GM21515 (cell line): Measurements from ENCODE around the gene CDX2.

ENCODE experiments used
- ATAC-seq: cut with Tn5 transposase; IDR thresholded peaks from one replicate; pipeline ENCODE4 v1.9.1; 2021; ENCODE audit not compliant: unreplicated experiment

Gene CDX2

DNA sequence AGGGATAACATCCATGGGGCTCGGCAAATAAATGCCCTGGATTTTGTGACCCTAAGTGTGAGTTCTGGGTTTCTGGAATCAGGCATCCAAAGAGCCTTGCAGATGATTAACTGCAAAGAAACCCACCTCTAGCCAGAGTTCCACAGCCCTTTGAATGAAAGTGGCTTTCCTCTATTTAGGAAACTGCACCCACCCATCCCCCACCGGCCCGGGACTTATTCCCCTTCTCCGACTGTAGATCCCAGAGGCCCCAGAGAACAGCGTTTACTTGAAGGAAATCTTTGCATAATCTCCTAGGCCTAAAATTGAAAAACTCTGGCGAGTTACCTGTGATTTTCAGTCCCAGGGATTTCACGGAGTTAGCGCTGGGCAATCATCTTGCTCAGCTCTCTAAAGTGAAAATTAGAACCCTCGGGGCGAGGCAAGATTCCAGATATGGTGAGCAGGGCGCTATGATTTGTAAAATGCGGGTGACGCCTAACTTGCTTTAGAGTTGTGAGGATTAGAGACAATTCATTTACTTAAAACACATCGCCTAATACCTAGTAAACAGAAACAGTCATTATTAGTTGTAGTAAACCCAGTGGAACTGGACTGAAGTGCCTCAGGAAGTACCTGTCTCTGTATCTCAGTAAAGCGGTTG is 10.0 kb upstream of the CDX2 start:
- no peak for ATAC-seq

DNA sequence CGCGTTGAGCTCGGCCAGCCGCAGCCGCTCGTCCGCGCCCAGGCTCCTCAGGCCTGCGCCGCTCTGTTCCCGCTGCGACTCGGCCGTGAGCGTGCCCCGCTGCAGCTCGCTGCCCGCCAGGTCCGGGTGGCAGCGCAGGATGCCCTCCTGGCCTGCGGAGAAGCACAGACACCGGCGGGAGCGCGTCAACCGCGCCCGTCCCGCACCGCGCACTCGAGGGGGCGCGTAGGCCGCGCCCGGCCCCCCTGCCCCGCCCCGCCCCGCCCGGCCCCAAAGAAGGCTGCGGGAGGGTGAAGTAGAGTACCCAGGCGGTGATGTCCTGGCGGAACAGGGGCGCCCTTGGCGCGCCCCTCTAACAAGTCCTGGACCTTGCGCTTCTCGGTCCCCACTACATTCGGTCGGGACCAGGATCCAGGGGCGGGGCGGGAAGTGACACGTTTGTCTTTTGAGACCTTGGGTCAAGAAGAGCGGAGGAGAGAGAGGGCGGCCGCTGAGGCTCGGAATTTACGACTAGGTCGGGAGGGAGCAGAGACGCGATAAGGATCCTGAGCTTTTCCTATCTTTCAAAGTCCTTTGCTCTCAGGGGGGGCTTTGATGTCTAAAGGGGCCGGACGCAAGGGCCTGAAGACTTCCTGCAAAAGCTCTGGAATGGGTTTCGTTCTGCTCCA is 9.3 kb upstream of the CDX2 start:
- ATAC-seq: no peak

DNA sequence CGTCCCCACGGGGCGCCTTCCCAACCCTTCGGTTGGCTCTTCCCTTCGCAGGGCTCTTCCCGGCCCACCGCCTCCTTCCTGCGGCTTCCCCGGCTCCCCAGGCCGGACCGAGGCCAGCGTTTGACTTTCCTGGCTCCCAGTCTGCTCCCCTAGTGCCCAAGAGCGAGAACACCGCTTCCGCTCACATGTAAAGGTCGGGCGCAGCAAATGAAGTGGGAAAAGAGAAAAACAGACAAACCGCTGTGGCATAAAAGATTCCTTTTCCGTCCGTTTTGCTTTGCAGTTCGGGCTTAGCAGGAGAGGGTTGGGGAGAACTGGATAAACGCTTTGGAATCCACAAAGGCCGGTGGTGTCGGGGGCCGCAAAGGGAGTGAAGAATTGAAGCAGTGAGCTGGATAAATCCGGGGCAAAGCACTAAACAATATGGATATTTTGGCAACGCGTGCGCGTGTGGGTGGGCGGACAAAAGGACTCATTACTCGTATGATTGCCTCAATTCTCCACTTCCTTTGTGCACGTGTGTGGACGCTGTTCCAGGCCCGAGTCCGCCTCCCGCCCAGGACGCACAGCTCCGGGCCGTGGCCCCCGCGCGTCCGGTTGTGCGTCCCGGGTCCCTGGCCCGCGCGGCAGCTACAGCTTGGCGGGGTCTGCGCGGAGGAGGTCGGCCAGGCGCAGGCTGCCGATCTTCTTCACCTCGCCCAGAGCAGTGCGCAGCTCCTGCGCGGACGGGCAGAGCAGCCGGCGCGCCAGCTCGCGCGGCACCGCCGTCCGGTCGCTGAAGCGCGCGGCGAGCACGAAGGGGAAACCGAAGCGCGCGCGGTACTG is 8.6 kb upstream of the CDX2 start:
- no peak for ATAC-seq

DNA sequence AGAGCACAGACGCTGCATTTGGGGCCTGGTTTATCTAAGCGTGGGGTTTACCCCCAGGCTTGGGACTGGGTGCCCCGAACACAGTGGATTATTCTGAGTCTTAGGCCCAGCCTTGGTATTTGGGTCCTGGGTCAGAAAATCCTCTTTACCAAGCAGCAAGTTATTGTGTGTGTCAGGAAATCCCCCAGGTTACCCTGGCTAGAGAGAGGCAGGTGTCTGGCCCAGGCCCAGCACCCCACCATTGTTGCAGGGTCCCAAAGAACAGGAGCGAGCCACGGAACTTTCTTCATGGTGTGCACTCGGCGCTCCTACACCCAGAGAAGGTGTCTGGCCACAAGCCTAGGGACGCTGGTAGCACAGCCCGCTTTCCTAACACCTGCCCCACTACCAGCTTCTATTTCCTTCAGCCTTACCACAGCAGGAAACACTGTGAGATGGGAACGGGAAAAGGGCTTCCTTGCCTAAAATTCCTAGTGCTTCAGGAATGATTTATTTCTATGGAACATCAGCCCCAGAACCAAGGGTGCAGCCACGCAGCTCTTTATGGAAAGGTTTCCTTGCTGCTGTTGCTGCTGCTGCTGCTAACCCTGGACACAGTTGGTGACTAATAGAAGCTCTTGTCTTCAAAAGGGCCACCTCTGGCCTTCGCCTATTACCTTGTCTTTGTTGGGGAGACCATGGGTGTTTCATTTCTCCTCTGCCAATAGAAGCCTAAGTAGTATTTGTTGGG is 7.4 kb upstream of the CDX2 start:
- no peak for ATAC-seq

DNA sequence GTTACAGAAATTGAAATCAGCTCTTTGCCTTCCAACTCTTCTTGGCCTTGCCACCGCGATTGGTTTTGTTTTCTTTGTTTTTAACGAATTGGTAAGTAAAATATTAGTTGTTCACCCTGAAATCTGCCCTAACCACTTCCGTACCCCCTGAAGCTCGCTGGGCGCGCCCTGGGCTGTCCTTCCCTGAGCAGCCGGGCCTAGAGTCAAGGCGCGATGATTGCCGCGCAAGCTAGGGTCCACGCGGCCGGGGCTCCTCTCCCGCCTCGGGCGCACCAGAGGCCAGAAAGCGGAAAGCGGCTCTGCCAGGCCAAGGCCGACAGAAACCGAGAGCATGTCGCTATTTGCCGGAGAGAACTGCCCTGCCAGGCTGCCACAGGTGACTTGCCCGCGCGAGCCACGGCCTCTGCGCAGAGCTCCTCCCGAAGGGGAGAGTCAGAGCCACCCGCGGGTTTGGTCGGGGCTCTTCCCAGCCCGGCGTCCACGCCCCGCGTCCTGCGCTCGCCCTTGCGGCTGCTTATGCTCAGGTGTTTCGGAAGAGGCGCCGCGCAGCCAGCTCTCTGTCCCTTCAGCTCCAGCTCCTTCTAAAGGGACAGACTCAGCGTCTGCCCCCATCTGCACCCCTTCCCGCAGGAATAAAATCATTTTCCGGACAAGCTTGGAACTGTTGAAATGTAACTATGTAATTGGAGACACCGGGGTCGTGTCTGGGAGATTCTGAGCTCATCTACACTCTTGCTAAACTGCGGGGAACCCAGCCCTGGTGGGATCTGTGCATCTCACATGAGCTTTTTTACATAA is 6.6 kb upstream of the CDX2 start:
- no peak for ATAC-seq

DNA sequence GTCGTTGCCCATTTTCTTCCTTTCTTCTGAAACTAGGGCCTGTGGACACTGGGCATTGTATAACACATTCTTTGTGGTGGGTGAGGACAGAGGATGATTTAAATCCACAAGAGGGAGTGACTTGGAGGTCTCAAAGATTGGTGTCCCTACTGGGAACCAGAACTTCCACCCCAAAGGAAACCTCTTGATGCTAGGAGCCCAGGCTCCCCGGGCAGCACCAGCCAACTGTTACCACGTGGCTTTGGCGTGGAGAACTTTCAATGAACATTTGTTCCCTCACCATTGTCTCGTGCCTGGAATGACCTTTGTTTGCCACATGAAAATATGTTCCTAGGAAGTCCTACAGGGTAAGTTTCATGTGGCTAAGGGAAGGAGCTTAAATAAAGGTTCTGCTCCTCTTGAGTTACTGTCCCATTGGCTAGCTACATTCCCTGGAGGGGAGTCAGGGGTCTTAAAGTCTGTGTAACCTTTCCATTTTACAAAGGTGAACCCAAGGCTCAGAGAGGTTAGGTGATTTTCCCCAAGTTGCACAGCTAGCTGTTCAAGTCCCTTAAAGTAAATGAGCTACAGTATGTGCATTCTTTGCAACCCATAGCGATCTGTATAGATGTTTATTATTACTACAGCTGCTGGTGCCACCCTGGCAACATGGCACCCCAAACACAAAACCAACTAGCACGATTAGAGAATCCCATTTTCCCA is 5.0 kb upstream of the CDX2 start:
- ATAC-seq: no peak

DNA sequence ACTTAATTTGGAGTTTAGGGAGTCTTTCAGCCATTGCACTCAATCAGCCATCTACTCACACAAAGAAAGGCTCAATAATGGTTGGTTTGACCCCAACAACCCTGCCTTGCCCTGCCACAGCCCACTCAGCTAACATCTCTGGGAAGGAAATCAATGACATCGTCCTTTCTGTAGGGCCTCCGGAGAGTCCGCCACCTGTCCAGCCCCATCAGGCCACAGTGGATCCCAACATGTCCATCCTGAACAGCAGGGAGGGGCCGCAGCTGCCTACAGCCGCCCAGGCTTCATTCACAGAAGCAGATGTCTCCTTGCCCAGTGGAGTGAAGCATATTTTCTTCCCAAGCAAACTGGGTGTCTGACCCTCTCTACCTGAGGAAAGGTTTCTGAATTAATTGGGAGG is 4.2 kb upstream of the CDX2 start:
- ATAC-seq: no peak

DNA sequence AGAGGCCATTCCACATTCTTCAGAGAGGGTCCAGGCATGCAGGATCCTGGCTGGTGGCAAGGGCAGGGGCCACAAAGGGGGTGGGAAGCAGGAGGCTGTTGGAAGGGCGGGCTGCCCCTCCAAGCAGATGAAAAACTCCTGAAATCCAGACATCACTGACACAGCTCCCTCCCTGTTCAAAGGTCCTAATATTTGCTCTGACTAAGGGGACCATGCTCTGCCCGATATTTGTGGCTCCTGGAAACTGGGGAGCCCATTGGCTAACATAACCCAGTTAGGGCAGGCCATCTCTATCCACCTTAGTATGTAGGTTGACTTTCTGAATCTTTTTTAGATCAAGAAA is 3.3 kb upstream of the CDX2 start:
- no peak for ATAC-seq

DNA sequence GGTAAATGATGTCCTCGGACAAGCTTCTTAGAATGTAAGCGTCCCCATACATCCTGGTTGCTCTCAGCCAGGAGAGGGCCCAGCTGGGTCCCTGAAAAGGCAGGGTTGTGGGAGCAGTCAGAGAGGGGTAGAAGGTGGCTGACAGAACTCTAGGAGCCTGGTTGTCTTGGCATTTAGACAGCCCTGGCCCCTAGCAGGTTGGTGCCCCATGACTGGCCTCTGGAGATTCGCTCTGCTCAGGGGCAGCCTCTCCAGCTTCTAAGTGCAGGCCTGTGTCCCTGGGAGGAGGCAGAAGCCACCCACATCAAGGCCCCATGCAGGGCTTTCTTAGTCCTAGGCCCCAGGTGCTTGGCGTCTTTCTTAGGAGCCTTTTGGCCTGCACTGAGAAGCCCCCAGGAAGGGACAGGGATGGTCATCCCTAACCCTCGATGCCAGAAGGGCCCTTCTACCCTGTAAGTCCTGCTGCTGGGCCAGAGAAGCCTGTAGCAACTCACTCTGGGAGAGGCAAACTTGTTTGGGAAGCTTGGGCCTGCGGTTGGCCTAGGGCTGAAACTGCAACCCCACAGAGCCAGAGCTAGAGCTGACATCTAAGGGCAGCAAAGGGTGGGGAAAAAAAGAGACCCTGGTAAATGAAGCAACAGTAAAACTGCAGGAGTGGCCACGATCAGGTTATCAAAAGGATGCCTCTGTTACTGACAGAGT is 2.8 kb upstream of the CDX2 start:
- no peak for ATAC-seq

DNA sequence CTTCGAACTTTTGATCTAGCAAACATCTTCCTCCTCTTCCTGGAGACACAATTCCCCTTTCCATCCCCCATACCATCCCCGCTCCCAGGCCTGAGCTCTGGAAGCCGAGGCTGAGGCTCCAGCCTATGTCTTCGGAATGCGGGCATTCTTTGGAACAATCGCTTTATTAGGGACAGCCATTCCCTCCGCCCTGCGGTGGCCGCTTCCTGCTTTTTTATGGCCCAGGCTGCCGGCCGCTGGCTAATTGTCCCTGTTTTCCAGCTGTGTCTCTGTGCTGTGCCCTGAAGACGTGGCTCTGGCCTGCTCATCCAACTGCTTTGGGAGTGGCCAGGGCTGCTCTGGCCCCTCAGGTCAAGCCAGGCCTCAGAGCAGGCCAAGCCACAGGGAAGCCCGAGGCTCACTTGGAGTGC is 2.1 kb upstream of the CDX2 start:
- ATAC-seq: no peak

DNA sequence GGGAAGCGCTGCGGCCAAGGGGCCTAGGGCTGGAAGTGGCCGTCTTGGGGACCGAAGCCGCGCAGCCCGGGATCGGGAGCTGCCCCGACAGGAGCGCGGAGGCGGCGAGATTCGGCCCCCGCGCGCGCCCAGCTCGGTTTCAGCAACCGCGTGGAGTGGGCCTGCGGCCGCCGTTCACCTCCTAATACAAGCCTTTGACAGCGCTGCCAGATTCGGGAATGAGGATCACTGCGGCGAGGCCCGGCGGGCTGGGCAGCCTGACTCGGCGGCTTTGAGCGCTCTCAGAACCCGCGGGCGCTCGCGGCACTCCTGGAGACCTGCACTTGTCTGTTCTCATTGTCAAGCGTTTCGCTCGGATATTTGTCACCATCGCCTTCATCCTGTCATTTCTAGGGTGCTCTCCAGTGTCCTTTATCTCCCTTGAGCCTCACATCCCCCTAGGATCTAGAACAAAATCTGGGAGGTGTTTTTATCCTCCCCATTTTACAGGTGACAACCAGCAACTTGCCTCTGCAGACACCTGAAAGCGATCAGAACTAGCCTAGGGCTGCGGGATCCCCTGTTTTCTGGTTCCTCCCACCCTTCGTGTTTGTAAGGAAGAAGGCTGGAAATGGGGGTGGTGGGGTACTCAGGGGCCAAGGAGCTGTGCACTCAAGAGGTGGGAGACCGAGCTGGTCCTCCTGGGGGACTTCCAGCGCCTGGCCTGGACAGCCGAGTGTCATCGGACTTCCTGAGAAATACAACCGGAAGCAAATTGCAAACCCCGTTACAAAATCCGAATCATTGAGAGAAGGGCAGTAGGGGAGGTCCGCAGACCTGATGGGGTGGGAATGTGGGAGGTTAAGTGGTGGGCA is 1.5 kb upstream of the CDX2 start:
- no peak for ATAC-seq

DNA sequence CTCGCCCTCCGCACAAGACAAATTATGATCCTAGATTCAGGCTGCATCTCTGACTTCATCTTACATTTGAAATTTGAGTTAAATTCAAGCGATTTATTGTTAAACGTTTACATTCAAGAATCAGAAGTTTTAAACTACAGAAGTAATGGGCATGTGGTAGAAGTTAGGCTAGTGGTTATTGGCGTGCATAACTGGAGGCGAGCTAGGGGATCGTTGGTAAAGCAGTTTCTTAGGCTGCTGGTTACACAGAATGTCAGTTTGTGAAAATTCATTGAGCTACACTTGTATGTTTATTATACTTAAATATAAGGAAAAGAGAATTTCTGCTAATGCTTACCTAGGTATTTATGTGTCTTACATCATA is 733 bp upstream of the CDX2 start:
- ATAC-seq: no peak

DNA sequence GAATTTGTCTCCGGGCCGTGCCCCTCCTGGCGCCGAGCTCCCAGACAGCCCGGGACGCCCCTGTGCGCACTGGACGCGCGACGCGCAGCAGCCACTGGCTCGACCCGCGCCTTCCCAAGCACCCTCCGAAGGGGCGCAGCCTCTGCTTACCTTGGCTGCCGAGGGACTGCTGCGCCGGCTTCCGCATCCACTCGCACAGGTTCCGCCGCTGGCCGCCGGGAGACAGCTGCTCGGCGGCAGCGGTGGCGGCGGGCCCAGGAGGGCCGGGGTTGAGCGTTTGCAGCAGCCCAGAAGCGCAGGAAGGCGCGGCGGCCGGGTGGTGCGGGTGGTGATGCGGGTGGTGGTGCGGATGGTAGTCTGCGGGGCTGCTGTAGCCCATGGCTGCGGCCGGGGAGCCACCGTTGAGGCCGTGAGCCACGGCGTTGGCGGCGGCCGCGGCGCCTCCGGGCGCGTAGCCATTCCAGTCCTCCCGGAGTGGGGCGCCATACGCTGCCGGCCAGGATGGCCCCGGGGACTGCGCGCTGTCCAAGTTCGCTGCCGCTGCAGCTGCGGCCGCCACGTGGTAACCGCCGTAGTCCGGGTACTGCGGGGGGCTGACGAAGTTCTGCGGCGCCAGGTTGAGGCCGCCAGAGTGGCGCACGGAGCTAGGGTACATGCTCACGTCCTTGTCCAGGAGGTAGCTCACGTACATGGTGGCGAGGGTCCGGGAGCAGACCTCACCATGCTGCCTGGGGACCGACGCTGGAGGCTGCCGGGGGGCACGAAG is 616 bp downstream of the CDX2 start:
- ATAC-seq: no peak

DNA sequence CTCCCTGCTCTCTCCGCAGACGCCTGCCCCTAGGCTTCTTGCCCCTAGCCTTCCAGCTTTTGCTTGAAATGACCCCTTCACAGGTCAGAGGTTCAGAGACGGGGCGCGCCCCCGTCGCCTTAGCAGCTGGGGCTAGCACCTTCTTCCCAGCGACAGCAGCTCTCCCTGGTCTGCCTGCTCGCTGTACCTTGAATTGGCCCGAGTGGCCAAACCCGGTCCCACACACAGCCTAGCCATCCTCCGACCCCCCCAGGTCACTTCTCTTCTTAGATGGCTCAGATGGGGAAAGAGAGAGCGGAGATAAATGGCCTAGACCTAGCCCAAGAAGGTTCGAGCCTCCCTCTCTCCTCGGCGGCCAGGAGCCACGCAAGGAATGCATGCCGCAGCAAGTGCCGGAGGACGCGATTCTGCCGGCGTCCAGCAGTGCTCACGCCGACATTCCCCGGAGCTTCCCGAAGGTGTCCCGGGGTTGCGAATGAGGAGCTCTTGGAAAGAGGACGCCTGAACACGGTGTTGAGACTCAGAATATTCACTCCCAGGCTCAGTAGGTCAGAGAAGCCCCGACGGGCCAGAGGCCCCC is 1.3 kb downstream of the CDX2 start:
- no peak for ATAC-seq

DNA sequence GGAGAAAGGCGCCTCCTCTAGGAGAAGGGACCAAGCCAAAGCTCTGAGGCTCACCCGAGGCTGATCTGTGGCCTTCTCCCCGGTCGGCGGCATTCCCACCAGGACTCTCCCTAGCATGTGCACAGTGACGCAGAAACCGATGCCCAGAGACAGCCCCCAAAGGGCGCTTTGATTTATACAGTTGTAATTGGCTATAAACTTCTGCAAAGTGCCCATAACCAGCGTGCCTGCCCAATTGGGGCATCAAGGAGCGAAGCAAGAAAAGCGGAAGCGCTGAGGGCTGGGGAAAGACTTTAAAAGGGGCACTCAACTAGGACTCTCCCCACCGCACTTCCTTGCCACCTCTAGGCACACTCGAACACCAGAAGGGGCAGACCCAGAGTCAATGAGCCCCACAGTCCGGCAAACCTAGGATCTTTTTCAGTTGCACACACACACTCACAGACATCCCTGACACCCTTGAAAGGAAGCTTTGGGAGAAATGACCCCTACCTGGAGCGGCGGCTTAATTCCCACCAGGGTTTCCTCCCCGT is 1.8 kb downstream of the CDX2 start:
- ATAC-seq: no peak

DNA sequence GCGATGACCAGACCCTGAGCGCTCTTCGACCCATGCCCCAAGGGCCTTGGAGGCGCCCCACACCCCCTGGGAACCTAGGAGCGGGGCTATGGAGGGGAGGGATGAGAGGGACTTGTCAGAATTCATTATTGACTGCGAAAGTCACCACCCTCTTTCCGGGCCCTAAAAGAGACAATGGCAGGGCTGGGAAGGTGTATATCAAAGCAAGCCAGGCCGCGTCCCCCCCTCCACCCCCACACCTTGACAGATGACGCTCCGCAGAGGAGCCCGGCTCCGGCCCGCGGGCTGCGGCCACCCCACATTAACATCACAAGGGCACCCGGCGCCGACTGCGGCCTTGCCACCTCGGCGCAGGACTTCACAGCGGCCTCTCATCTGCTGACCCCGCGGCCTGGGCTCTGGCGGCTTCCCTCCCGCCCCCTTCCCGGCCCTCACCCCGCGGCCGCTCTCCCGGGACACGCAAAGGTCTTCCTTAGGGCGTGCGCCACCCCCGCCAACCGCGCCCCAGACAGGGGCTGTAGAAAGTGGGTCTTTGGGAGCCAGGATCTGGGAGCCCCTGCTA is 2.4 kb downstream of the CDX2 start:
- ATAC-seq: no peak
